Body of pancreas (tissue), 4 donors: ENCODE measurements around the gene TSEN2.

Experiments used
- POLR2A ChIP-seq, 3 donors: fragments of 450-650 bp; IDR thresholded peaks; one replicate each; pipeline ENCODE4 v1.6.1; 2016; ENCODE audit warnings: antibody characterized with exemption in 3 of 3, mild to moderate bottlenecking in 2 of 3
- TF ChIP-seq, protein P1 (sequence below), 7 experiments: fragments of 450-650 bp in 4 of 7; fragments of 200-600 bp in 3 of 7; sonication (generic) in 3 of 7; IDR thresholded peaks; one replicate each; pipeline ENCODE4 v1.5.1; 2016 to 2019; ENCODE audit warnings: antibody characterized with exemption in 7 of 7

- no peak for TF ChIP-seq POLR2A (IDR thresholded peaks at IDR 0.05)
- TF ChIP-seq, protein P1, sequence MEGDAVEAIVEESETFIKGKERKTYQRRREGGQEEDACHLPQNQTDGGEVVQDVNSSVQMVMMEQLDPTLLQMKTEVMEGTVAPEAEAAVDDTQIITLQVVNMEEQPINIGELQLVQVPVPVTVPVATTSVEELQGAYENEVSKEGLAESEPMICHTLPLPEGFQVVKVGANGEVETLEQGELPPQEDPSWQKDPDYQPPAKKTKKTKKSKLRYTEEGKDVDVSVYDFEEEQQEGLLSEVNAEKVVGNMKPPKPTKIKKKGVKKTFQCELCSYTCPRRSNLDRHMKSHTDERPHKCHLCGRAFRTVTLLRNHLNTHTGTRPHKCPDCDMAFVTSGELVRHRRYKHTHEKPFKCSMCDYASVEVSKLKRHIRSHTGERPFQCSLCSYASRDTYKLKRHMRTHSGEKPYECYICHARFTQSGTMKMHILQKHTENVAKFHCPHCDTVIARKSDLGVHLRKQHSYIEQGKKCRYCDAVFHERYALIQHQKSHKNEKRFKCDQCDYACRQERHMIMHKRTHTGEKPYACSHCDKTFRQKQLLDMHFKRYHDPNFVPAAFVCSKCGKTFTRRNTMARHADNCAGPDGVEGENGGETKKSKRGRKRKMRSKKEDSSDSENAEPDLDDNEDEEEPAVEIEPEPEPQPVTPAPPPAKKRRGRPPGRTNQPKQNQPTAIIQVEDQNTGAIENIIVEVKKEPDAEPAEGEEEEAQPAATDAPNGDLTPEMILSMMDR (IDR thresholded peaks at IDR 0.05) = no peak
Measured at GRCh38 chr3:12571986-12572385, 87.7 kb downstream of the TSEN2 start.
